HepG2 (cell line): ENCODE data around the gene PARN. TPM values are rescaled to one million over a fixed set of nuclear protein-coding genes. Genes with fewer than 3 reads are reported as not detected.

ENCODE experiments used
- ETV5 ChIP-seq: IDR thresholded peaks from 2 replicates; pipeline ENCODE4 v1.6.1; 2018; ENCODE audit warnings: missing biosample characterization, missing genetic modification reagents, inconsistent platforms, borderline replicate concordance
- HNF4A ChIP-seq: sonication (generic); formaldehyde crosslinking; IDR thresholded peaks from 2 replicates; pipeline ENCODE4 v1.4.0; 2020; ENCODE audit warnings: missing genetic modification reagents
- HOXA5 ChIP-seq: sonication (generic); formaldehyde crosslinking; IDR thresholded peaks from 2 replicates; pipeline ENCODE4 v1.4.0; 2020; ENCODE audit warnings: missing genetic modification reagents
- KDM1A ChIP-seq: IDR thresholded peaks from 2 replicates; pipeline ENCODE4 v1.6.1; 2016; ENCODE audit warnings: missing compliant biosample characterization
- POGZ ChIP-seq: sonication (generic); formaldehyde crosslinking; IDR thresholded peaks from 2 replicates; pipeline ENCODE4 v1.4.0; 2020; ENCODE audit warnings: mild to moderate bottlenecking, missing genetic modification reagents
- SUZ12 ChIP-seq: fragments of 150-350 bp; IDR thresholded peaks from 2 replicates; pipeline ENCODE4 v1.6.1; 2014; ENCODE audit warnings: low read depth, low read length
- XBP1 ChIP-seq: sonication (generic); formaldehyde crosslinking; IDR thresholded peaks from 2 replicates; pipeline ENCODE4 v1.5.0; 2020; ENCODE audit warnings: missing genetic modification reagents
- ZBTB3 ChIP-seq: sonication (generic); formaldehyde crosslinking; IDR thresholded peaks from 2 replicates; pipeline ENCODE4 v1.4.0; 2020; ENCODE audit warnings: low read depth, mild to moderate bottlenecking, moderate library complexity, missing genetic modification reagents, borderline replicate concordance
- ZFX ChIP-seq: sonication (generic); formaldehyde crosslinking; IDR thresholded peaks from 2 replicates; pipeline ENCODE4 v1.4.0; 2020; ENCODE audit warnings: mild to moderate bottlenecking, low read depth, missing genetic modification reagents, moderate library complexity
- ZNF510 ChIP-seq: sonication (generic); formaldehyde crosslinking; IDR thresholded peaks from 2 replicates; pipeline ENCODE4 v1.4.0; 2020; ENCODE audit warnings: low read depth, mild to moderate bottlenecking, missing genetic modification reagents
- ZNF572 ChIP-seq: sonication (generic); formaldehyde crosslinking; IDR thresholded peaks from 2 replicates; pipeline ENCODE4 v1.5.1; 2020; ENCODE audit warnings: mild to moderate bottlenecking, missing genetic modification reagents
- ZNF614 ChIP-seq: IDR thresholded peaks from 2 replicates; pipeline ENCODE4 v1.6.1; 2018; ENCODE audit warnings: missing biosample characterization, missing genetic modification reagents, inconsistent platforms, borderline replicate concordance
- ZNF616 ChIP-seq: sonication (generic); formaldehyde crosslinking; IDR thresholded peaks from 2 replicates; pipeline ENCODE4 v1.5.0; 2020; ENCODE audit warnings: low read depth, mild to moderate bottlenecking, missing genetic modification reagents
- polyA plus RNA-seq, 8 experiments: library from polyadenylated mRNA; depleted of rRNA in 3 of 8; stranded (reverse) in 7 of 8; unstranded in 1 of 8; fragments of >200 nt; fragmentation: Illumina TruSeq in 4 of 8; extraction: Trizol in 4 of 8; gene quantifications; 2 replicates each; pipeline versions ENCODE4 v1.2.1 to v1.2.3, GENCODE V29; 2011 to 2016; ENCODE audit warnings: low read depth in 4 of 8, missing spikeins in 1 of 8, mixed read lengths in 1 of 8; ENCODE audit not compliant: insufficient read depth in 1 of 8
- total RNA-seq, 5 experiments: library from RNA; depleted of rRNA; stranded (reverse); fragments of >200 nt; fragmentation: Illumina TruSeq; extraction: Trizol; gene quantifications; 2 replicates each; pipeline ENCODE4 v1.2.3, GENCODE V29; 2016; ENCODE audit warnings: low read depth in 1 of 5
- TF ChIP-seq, protein P1 (sequence below): sonication (generic); formaldehyde crosslinking; IDR thresholded peaks from 2 replicates; pipeline ENCODE4 v1.4.0; 2020; ENCODE audit warnings: missing genetic modification reagents
- TF ChIP-seq, protein P2 (sequence below), 2 experiments: sonication (generic) in 1 of 2; formaldehyde crosslinking in 1 of 2; IDR thresholded peaks; 2 replicates each; pipeline versions ENCODE4 v1.5.1 to v1.6.1; 2011 to 2020; ENCODE audit warnings: borderline replicate concordance in 1 of 2, low read depth in 1 of 2, low read length in 1 of 2, mild to moderate bottlenecking in 1 of 2, missing genetic modification reagents in 1 of 2, moderate library complexity in 1 of 2
- TF ChIP-seq, protein P3 (sequence below): sonication (generic); formaldehyde crosslinking; IDR thresholded peaks from 2 replicates; pipeline ENCODE4 v1.5.1; 2020; ENCODE audit warnings: missing genetic modification reagents, mild to moderate bottlenecking, borderline replicate concordance
- TF ChIP-seq, protein P4 (sequence below): sonication (generic); formaldehyde crosslinking; IDR thresholded peaks from 2 replicates; pipeline ENCODE4 v1.4.0; 2020; ENCODE audit warnings: missing genetic modification reagents, borderline replicate concordance
- TF ChIP-seq, protein P5 (sequence below): sonication (generic); formaldehyde crosslinking; conservative IDR thresholded peaks from 2 replicates; pipeline ENCODE4 v1.5.0; 2020; ENCODE audit warnings: missing genetic modification reagents
- TF ChIP-seq, protein P6 (sequence below): IDR thresholded peaks from 2 replicates; pipeline ENCODE4 v1.6.1; 2018; ENCODE audit warnings: missing genetic modification reagents, mild to moderate bottlenecking, missing compliant biosample characterization

PARN gene
- total and polyA plus RNA-seq, 2 of the 13 experiments (the other 11 are each of a cell fraction or from before 2014, with no cell fraction given) = 13.3 to 47.6 TPM

DNA sequence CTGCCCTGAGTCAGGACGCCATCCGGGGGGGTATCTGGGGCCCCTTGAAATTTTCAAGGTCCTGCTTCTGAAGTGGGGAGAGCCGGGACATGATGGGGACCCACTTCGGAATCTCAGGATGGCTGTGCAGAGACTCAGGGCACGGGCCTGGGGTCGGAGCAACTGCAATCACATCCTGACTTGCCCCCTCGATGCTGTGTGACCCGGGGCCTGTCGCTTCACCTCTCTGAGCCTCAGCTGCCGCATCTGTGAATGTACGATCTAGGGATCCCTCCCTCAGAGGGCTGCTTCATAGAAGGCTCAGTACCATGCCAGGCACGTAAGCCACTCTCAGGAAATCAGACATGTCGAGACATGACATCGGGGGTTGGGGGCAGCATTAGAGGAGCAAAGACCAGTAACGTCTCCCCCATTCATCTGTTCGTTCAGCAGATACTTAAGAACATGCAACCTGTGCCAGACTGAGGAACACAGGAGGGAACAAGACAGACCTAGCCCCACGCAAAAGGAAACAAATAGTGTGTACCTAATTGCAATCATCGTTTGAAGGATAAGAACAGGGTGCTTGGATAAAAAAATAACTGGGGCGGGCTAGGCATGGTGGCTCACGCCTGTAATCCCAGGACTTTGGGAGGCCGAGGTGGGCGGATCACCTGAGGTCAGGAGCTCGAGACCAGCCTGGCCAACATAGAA, 229.6 kb downstream of the PARN start (continued):
- TF ChIP-seq, protein P1, sequence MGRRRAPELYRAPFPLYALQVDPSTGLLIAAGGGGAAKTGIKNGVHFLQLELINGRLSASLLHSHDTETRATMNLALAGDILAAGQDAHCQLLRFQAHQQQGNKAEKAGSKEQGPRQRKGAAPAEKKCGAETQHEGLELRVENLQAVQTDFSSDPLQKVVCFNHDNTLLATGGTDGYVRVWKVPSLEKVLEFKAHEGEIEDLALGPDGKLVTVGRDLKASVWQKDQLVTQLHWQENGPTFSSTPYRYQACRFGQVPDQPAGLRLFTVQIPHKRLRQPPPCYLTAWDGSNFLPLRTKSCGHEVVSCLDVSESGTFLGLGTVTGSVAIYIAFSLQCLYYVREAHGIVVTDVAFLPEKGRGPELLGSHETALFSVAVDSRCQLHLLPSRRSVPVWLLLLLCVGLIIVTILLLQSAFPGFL (CRISPR knock-in tag) = 0 out of 2 replicates have a peak, but pooled peaks have one; percentile 59
- TF ChIP-seq ETV5 (CRISPR knock-in tag) = peak; percentile 22; the same call in 1 of the 2 replicates
- TF ChIP-seq HNF4A (CRISPR knock-in tag) = no peak
- TF ChIP-seq SUZ12 = no peak
- TF ChIP-seq, protein P2, sequence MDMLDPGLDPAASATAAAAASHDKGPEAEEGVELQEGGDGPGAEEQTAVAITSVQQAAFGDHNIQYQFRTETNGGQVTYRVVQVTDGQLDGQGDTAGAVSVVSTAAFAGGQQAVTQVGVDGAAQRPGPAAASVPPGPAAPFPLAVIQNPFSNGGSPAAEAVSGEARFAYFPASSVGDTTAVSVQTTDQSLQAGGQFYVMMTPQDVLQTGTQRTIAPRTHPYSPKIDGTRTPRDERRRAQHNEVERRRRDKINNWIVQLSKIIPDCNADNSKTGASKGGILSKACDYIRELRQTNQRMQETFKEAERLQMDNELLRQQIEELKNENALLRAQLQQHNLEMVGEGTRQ (IDR thresholded peaks at IDR 0.05; ENCODE audit: low read depth, low read length) = no peak
- TF ChIP-seq, protein P2 (CRISPR knock-in tag; IDR thresholded peaks at IDR 0.05; ENCODE audit: borderline replicate concordance) = no peak
- no peak for TF ChIP-seq POGZ (CRISPR knock-in tag)
- TF ChIP-seq, protein P3, sequence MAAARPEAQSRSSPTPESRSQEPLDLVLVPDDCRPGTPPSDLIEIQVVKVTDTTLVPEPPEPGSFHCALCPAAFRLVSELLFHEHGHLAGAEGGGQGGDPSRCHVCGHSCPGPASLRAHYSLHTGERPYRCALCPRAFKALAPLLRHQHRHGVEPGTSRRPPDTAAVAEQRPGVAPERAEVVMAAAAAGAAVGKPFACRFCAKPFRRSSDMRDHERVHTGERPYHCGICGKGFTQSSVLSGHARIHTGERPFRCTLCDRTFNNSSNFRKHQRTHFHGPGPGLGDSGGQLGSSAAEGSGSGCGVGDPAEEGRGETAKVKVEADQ (CRISPR knock-in tag) = 0 out of 2 replicates have a peak, but pooled peaks have one; percentile 6
- TF ChIP-seq ZNF510 (CRISPR knock-in tag) = 0 out of 2 replicates have a peak, but pooled peaks have one; percentile 24
- TF ChIP-seq ZBTB3 = 0 out of 2 replicates have a peak, but pooled peaks have one; percentile 67
- TF ChIP-seq KDM1A = peak; percentile 92
- no peak for TF ChIP-seq XBP1 (CRISPR knock-in tag)
- TF ChIP-seq, protein P4, sequence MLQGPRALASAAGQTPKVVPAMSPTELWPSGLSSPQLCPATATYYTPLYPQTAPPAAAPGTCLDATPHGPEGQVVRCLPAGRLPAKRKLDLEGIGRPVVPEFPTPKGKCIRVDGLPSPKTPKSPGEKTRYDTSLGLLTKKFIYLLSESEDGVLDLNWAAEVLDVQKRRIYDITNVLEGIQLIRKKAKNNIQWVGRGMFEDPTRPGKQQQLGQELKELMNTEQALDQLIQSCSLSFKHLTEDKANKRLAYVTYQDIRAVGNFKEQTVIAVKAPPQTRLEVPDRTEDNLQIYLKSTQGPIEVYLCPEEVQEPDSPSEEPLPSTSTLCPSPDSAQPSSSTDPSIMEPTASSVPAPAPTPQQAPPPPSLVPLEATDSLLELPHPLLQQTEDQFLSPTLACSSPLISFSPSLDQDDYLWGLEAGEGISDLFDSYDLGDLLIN (CRISPR knock-in tag) = peak; percentile 72; the same call in 1 of the 2 replicates
- no peak; the same call in 1 of the 2 replicates for TF ChIP-seq ZFX
- 0 out of 2 replicates have a peak, but pooled peaks have one; percentile 73 for TF ChIP-seq ZNF572 (CRISPR knock-in tag)
- no peak for TF ChIP-seq HOXA5 (CRISPR knock-in tag)
- 0 out of 2 replicates have a peak, but pooled peaks have one; percentile 45 for TF ChIP-seq ZNF616 (CRISPR knock-in tag)
- TF ChIP-seq ZNF614 (CRISPR knock-in tag) = peak; percentile 63; the same call in 1 of the 2 replicates
- TF ChIP-seq, protein P5, sequence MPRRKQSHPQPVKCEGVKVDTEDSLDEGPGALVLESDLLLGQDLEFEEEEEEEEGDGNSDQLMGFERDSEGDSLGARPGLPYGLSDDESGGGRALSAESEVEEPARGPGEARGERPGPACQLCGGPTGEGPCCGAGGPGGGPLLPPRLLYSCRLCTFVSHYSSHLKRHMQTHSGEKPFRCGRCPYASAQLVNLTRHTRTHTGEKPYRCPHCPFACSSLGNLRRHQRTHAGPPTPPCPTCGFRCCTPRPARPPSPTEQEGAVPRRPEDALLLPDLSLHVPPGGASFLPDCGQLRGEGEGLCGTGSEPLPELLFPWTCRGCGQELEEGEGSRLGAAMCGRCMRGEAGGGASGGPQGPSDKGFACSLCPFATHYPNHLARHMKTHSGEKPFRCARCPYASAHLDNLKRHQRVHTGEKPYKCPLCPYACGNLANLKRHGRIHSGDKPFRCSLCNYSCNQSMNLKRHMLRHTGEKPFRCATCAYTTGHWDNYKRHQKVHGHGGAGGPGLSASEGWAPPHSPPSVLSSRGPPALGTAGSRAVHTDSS (CRISPR knock-in tag) = peak; percentile 89; the same call in 1 of the 2 replicates
- TF ChIP-seq, protein P6, sequence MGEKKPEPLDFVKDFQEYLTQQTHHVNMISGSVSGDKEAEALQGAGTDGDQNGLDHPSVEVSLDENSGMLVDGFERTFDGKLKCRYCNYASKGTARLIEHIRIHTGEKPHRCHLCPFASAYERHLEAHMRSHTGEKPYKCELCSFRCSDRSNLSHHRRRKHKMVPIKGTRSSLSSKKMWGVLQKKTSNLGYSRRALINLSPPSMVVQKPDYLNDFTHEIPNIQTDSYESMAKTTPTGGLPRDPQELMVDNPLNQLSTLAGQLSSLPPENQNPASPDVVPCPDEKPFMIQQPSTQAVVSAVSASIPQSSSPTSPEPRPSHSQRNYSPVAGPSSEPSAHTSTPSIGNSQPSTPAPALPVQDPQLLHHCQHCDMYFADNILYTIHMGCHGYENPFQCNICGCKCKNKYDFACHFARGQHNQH = 0 out of 2 replicates have a peak, but pooled peaks have one; percentile 8
